Tibial artery (tissue), 4 donors: ENCODE results near the gene ANO1.

Experiments
- DNase-seq, 2 donors: peaks; one replicate each; pipeline ENCODE4 v3.0.0-alpha.2; 2019
- H3K27ac ChIP-seq, 2 donors: fragments of 200-600 bp; sonication (generic) in 1 of 2; 1 replicate in 1 of 2; 2 replicates in 1 of 2; pipeline ENCODE4 v1.5.1; 2018 to 2019; ENCODE audit warnings: mild to moderate bottlenecking in 1 of 2
- H3K27me3 ChIP-seq, 2 donors: fragments of 200-600 bp; sonication (generic) in 1 of 2; one replicate each; pipeline versions ENCODE4 v1.5.1 to v1.6.0; 2016 to 2019
- H3K36me3 ChIP-seq, 3 donors: fragments of 200-600 bp; sonication (generic) in 2 of 3; one replicate each; pipeline ENCODE4 v1.5.1; 2016 to 2019; ENCODE audit warnings: mild to moderate bottlenecking in 2 of 3
- H3K4me1 ChIP-seq, 4 donors: fragments of 200-600 bp; sonication (generic) in 2 of 4; 1 replicate in 3 of 4; 2 replicates in 1 of 4; pipeline ENCODE4 v1.5.1; 2016 to 2019
- H3K4me3 ChIP-seq, 2 donors: fragments of 200-600 bp; sonication (generic) in 1 of 2; 1 replicate in 1 of 2; 2 replicates in 1 of 2; pipeline ENCODE4 v1.5.1; 2018 to 2019; ENCODE audit warnings: mild to moderate bottlenecking in 2 of 2
- H3K9me3 ChIP-seq, 3 donors: fragments of 200-600 bp; sonication (generic) in 1 of 3; one replicate each; pipeline ENCODE4 v1.5.1; 2016 to 2019
- intact Hi-C: fragments of 100-400 bp; cut with DNase I; formaldehyde crosslinking; loops from one replicate; pipeline ENCODE4 v1.15.0; 2023; ENCODE audit warnings: low total_unique reads
- TF ChIP-seq, protein P1 (sequence below), 2 experiments: fragments of 200-600 bp in 1 of 2; fragments of 450-650 bp in 1 of 2; IDR thresholded peaks; one replicate each; pipeline ENCODE4 v1.5.1; 2017 to 2019; ENCODE audit warnings: antibody characterized with exemption in 2 of 2, mild to moderate bottlenecking in 1 of 2, moderate library complexity in 1 of 2

Gene ANO1

DNA sequence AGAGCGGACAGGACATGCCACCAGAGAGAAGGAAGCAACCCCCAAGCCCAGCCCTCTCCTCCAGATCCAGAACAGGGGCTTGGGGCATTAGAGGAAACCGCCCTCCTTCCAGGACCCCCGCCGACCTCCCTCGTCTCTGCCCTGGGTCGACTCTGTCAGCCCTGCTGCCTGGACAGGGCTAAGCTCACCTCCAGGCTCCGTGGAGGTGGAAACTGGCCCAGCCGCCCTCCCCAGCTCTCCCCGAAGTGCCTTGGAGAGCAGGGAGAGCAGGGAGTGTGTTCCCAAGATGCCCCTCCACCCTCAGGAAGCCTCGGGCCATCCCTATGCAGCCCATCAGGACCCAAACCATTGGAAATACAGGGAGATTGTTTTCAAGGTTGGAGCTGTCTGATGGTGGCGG, 26.8 kb downstream of the ANO1 start:
- intact Hi-C loops, result no loop called here
- DNase-seq, result no peak
- peak overlapping the region; percentile 49 to 56 for H3K27ac ChIP-seq
- no peaks in the 10 kb centered on the region for H3K9me3 ChIP-seq
- TF ChIP-seq, protein P1, sequence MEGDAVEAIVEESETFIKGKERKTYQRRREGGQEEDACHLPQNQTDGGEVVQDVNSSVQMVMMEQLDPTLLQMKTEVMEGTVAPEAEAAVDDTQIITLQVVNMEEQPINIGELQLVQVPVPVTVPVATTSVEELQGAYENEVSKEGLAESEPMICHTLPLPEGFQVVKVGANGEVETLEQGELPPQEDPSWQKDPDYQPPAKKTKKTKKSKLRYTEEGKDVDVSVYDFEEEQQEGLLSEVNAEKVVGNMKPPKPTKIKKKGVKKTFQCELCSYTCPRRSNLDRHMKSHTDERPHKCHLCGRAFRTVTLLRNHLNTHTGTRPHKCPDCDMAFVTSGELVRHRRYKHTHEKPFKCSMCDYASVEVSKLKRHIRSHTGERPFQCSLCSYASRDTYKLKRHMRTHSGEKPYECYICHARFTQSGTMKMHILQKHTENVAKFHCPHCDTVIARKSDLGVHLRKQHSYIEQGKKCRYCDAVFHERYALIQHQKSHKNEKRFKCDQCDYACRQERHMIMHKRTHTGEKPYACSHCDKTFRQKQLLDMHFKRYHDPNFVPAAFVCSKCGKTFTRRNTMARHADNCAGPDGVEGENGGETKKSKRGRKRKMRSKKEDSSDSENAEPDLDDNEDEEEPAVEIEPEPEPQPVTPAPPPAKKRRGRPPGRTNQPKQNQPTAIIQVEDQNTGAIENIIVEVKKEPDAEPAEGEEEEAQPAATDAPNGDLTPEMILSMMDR (IDR thresholded peaks at IDR 0.05), result no peak
- H3K4me1 ChIP-seq, result peaks cover 0 to 45% (median 27%) of the 10 kb centered on the region in 4 donors
- no peaks in the 10 kb centered on the region for H3K27me3 ChIP-seq
- H3K36me3 ChIP-seq, result peaks cover 0 to 30% (median 22%) of the 10 kb centered on the region in 3 donors
- no peak overlapping the region for H3K4me3 ChIP-seq

- no peak for DNase-seq
- peak overlapping the region; percentile 49 to 56 for H3K27ac ChIP-seq
- no peaks in the 10 kb centered on the region for H3K9me3 ChIP-seq
- peaks cover 0 to 43% (median 26%) of the 10 kb centered on the region in 4 donors for H3K4me1 ChIP-seq
- peaks cover 0 to 27% (median 22%) of the 10 kb centered on the region in 3 donors for H3K36me3 ChIP-seq
- no peak overlapping the region for H3K4me3 ChIP-seq
- intact Hi-C loops, result no loop called here
- TF ChIP-seq, protein P1 (IDR thresholded peaks at IDR 0.05), result no peak
- H3K27me3 ChIP-seq, result no peaks in the 10 kb centered on the region
Observed at GRCh38 chr11:70105369-70105754, 27.2 kb downstream of the ANO1 start.

DNA sequence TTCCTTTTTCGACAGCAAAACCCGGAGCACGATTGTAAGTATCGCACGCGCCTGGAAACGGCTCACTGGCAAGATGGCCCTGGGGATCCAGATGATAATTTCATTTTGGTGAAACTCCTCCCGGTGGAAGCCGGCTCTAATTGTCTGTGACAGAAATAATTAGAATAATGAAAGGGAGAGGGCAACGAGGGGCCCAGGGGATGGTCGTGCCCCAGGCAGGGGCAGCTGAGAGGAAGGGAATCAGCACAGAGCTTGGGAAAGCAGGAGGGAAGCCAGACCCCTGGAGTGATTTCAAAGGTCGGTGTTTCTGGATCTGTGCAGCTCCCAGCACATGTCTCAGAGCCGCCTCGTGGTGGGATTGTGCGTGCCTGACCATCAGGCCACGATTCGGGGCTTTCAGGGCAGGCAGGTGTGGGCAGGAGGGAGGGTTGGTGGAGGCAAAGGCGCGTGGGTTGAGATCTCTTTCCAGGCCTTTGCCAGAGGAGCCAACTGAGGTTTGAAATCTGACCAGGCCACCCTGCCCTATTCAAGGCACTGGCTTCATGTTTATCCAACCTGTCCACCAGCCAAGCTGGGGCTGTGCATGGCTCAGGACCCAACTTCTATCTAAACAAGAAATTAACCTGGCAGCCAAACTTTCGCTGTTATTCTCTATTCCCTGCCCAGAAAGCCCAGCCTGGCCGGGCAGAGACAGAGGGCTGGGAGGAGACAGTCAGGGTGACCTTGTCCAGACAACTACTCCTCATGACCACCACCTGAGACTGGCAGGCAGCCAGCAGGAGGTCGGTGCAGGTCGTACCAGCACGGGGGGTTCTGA, 27.8 kb downstream of the ANO1 start:
- no peaks in the 10 kb centered on the region for H3K27me3 ChIP-seq
- H3K4me1 ChIP-seq, result peaks cover 0 to 43% (median 26%) of the 10 kb centered on the region in 4 donors
- no peak for DNase-seq
- intact Hi-C loops, result no loop called here
- TF ChIP-seq, protein P1 (IDR thresholded peaks at IDR 0.05), result no peak
- no peaks in the 10 kb centered on the region for H3K9me3 ChIP-seq
- peaks cover 0 to 22% (median 22%) of the 10 kb centered on the region in 3 donors for H3K36me3 ChIP-seq
- no peak overlapping the region for H3K4me3 ChIP-seq
- peak overlapping the region; percentile 49 to 56 for H3K27ac ChIP-seq

DNA sequence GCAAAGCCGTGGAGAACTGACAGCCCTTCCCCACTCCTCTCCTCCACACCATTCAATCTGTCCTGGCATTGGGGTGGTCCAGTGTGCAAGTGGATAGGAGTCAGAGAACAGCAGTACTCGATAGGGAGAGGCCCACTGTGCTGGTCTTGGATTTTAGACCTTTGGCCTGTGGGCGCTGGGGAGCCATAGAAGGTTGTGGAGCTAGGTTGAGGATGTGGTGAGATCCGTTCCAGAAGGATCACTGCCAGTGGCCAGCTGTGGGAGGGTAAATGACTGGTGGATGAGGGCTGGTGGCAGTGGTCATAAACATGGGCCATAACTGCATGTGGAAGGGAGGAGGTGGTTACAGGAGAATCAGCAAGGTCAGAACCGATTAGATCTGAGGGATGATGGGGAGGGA, 28.6 kb downstream of the ANO1 start:
- intact Hi-C loops, result no loop called here
- no peak for DNase-seq
- Histone ChIP-seq H3K27me3 (no peaks in the 10 kb centered on the region), H3K4me1 (peaks cover 0 to 43% (median 28%) of the 10 kb centered on the region in 4 donors), H3K4me3 (no peak overlapping the region), H3K36me3 (peaks cover 0 to 26% (median 22%) of the 10 kb centered on the region in 3 donors), H3K9me3 (no peaks in the 10 kb centered on the region), H3K27ac (peak overlapping the region; percentile 49 to 56)
- TF ChIP-seq, protein P1 (IDR thresholded peaks at IDR 0.05), result no peak

GRCh38 chr11:70107191-70107590, 29.1 kb downstream of the ANO1 start:
- intact Hi-C loops, result no loop called here

More at GRCh38 chr11:70107191-70107590, 29.1 kb downstream of the ANO1 start:
- TF ChIP-seq, protein P1 (IDR thresholded peaks at IDR 0.05), result no peak
- peaks cover 0 to 28% (median 22%) of the 10 kb centered on the region in 3 donors for H3K36me3 ChIP-seq
- H3K27me3 ChIP-seq, result no peaks in the 10 kb centered on the region
- peaks cover 0 to 47% (median 28%) of the 10 kb centered on the region in 4 donors for H3K4me1 ChIP-seq
- no peak for DNase-seq
- H3K27ac ChIP-seq, result no peak overlapping the region
- H3K9me3 ChIP-seq, result no peaks in the 10 kb centered on the region
- no peak overlapping the region for H3K4me3 ChIP-seq
